GM18868 (cell line): ENCODE data around the gene TBX10.
A peak's percentile ranks its signal among the peaks of the same experiment; 100 is the strongest.

ENCODE experiments used
- ATAC-seq: cut with Tn5 transposase; IDR thresholded peaks from one replicate; pipeline ENCODE4 v1.9.1; 2021; ENCODE audit warnings: mild to moderate bottlenecking, moderate library complexity; ENCODE audit not compliant: unreplicated experiment

TBX10 gene

DNA sequence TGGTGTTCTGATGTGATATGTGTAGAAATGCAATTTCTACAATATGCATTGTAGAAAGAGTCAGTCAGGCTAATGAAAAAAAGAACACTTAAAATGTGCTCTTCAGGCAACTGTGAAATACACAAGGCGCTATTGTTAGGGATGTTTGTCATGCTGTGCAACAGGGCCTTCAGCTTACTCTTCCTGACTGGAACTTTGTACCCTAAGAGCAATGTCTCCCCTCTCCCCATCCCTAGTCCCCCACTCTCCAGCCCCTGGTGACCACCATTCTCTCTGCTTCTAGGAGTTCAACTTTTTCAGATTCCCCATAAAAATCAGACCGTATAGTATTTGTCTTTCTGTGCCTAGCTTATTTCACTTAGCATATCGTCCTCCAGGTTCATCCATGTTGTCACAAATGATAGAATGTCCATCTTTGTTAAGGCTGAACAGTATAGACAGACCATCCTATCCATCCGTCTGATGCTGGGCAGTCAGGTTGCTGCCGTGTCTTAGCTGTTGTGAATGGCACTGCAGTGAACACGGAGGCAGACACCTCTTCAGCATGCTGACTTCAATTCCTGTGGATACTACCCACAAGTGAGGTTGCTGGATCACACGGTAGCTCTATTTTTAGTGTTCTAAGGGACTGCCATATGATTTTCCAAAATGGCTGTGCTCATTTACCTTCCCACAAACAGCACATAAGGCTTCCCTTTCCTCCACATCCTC lies 22.2 kb downstream of the TBX10 start:
- ATAC-seq: no peak

DNA sequence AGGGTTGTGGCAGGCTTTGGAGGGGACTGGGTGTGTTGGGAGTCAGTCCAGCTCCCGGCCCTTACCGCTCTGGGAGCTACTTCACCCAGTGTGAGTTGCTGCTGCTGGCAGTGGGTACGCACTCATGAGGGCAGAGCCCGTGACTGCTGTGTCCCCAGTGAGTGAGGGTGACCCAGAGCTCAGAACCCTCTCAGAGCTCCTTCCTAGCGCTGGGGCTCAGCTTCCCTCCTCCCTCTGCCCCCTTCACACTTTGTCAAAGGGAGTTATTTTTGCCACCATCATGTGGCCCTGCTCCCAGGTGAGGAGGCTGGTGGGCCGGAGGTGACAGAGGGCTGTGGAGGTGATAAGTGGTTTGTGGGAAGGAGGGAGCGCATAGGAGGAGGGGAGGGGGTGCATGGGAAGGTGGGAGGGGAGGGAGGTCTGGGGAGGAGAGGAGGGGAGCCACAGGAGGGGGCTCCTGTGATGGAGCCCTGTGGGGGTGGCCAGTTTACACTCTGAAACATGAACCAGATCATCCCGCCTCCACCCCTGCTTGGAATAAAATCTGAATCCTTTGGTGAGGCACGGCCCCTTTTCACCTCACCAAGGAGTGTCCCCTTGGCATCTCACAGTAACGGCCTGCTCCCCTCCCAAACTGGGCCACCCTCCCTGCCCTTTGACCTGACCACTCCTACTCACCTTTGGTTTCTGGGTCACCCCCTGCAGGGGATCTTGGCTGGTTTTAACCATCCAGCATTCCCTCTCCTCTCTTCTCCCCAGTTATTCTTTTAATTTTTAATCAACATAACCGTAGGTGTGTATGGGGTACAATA lies 22.9 kb downstream of the TBX10 start:
- ATAC-seq: no peak

DNA sequence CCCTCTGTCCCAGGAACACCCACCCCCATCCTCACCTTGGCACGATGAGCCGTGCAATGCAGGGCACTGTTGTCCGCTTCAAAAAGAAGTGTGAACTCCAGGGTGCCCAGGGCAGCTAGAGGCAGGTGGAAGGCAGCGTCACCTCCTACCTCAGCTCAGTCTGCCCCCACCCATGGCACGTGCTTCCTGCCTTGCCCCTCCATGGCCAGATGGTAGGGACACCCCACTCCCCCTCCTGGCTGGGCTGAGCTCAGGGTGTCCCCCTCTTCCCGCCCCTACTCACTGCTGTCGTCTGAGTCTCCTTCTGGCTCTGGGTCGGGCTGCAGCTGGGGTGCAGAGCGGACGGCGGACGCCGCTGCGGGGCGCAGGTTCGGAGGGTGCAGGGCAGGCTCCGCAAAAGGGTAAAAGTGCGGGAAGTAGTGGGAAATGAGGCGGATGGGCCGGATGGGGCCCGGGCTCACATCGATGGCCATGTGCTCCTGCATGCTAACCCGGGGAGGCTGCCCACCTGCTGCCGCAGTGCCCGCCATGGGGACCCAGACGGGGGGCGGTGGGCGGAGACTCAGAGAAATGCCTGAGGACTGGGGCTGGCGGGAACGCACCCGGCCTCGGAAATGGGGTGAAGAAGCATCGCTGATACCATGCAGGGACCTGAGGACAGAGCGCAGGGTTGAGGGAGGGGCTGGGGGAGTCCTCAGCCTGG lies 23.7 kb downstream of the TBX10 start:
- no peak for ATAC-seq

DNA sequence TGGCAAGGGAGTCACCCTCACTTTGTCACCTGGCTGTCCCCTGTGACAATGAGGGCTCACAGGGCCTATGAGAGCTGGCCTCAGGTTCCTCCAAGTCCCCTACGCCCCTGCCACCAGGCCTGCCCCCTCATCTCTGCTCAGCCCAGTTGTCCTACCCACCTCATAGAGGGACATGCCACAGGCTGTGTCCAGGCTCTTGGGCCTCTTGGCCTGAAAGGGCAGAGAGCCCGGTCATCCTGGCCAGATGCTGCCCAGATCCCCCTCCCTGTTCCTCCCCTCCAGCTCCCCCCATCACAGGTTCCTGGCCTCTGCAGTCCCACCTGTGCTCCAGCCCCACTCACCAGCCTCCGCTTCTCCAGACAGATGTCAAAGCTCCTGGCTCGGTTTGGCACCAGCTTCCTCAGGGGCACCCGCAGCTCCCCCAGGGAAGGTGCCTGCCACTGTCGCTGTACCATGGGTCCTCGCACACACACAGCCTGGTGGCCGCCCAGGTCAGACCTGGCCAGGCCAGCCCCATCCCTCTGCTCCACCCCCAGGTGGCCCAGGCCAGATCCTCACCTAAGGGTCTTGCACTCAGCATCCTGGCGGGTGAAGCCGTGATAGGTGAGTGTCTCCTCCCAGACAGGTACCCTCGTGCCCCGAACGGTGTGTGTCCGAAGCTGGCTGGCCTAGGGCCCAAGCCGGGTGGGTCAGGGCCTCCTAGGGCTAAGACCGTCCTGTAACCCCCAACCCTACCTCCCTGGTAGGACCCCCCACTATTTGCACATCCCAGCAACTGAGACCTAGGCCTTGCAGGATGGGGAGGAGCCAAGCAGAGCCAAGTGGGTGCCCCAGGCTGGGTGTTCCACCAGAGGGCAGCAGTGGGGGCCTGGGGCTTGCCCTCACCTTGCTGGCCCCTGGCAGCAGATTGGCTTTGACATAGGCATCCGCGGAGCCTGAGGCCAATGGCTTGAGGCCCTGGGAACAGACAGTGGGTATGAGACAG lies 24.5 kb downstream of the TBX10 start:
- ATAC-seq: no peak

DNA sequence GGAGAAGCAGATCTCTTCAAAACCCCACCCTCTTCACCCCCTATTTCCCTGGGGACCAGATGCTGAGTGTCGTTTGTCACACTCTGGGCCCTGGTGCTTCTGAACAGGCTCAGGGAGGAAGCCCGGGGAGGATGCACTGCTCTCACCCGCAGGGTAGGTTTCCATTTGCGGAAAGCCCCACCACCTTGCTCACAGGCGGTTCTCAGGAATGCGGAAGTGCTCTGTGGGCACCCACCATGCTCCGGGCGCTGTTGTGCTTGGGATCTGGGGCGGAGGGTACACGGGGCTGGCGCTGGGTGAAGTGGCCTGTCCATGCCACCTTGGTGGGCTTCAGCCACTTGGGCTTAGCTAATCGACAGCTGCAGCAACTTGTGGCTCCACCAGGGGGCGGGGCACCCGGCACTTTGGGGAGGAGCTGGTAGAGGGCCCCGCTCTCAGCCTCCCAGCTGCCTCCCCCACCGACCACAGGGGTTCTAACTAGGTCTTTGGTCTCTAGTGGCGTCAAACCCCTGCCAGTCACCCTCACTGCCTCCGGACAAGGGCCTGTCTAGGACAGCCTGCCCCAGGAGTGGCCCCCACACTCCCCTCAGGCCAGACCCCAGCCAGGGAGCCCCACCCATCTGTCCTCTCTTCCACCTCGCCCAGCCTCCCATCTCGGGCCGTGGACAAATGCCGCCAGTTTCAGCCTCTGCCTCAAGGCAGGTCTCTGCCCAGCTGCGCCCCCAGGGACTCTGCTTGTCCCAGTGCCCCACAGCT lies 25.4 kb downstream of the TBX10 start:
- peak; percentile 82 for ATAC-seq

DNA sequence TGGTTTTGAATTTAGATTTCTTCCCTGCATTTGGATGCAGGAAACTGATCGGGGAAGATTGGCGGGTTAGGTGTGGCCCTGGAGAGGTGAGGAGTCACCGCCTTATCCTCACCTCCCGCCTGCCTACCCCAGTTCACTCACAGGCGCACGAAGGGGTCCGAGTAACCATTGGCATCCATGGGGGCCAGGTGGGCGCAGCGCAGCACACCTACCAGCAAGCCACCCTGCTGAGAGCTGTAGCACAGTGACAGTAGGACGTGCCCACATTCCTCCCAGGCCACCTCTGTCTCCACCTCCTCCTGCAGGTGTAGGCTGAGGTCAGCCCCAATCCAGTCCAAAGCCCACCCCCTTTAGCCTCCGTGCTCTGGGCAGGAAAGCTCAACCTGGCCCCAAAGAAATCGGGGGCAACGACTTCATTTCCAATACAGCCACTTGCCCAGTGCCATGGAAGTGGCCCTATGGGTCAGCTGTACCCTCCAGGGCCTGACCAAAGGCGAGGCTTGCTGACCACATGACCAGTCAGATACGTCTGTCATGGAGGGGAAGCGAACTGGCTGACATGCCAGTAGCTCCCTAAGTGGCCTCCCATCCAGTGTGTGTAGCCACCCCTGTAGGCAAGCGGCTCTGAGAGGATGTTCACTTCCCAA lies 26.1 kb downstream of the TBX10 start:
- no peak for ATAC-seq

DNA sequence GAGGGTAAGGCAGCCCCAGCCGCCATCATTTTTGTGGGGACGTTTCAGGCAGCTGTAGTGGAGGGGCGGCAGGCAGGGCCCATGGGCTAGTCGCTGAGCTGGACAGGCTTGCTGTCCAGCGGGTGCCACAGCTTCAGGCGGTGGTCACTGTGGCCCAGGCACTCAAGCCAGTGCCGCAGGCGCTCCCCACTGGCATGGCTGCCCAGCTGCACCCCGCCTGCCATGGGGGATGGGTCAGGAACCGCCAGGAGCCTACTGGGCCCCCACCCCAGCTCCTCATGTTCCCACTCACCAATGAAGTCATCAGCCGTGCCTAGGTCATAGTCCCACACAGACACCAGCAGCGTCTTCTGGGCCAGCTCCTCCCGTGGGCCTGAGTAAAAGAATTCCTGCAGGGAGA lies 26.8 kb downstream of the TBX10 start:
- no peak for ATAC-seq

DNA sequence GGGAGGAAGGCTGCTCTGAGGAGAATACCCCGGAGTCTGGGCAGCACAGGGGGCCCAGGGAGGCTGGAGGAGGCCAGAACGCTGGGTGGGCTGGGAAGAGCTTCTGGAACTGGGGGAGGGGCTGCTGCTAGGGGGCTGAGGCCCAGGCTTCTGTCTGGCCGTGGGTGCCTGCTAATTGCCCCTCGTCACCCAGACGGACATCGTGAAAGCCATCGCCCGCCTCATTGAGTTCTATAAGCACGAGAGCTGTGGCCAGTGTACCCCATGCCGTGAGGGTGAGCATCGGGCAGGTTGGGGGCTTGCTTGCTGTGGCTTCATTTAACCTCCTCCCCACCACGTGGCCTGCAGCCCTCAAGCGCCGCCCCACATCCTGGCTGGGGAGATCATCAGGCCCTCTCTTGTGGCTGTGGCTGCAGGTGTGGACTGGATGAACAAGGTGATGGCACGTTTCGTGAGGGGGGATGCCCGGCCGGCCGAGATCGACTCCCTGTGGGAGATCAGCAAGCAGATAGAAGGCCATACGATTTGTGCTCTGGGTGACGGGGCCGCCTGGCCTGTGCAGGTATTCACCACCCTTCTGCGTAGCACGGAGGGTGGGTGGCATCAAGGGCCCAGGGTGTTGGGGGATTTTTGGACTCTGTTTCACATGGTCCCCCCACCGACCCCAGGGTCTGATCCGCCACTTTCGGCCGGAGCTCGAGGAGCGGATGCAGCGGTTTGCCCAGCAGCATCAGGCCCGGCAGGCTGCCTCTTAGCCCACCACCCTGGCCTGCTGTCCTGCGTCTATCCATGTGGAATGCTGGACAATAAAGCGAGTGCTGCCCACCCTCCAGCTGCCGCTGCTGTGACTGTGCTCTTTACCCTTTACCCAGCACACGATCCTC lies 27.6 kb downstream of the TBX10 start:
- ATAC-seq: no peak

DNA sequence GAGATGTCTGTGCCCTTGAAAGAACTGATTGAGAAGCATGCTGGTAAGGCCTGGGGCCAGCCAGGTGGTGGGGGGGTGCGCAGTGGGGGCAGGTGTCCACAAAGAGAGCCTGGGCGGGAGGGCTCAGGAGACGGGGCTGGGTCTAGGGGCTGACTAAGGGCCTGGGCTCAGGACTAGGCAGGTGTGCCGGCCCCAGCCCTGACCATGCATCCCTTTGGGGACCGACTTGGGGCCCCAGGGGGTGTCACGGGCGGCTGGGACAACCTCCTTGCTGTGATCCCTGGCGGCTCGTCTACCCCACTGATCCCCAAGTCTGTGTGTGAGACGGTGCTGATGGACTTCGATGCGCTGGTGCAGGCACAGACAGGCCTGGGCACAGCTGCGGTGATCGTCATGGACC lies 28.4 kb downstream of the TBX10 start:
- ATAC-seq: no peak

DNA sequence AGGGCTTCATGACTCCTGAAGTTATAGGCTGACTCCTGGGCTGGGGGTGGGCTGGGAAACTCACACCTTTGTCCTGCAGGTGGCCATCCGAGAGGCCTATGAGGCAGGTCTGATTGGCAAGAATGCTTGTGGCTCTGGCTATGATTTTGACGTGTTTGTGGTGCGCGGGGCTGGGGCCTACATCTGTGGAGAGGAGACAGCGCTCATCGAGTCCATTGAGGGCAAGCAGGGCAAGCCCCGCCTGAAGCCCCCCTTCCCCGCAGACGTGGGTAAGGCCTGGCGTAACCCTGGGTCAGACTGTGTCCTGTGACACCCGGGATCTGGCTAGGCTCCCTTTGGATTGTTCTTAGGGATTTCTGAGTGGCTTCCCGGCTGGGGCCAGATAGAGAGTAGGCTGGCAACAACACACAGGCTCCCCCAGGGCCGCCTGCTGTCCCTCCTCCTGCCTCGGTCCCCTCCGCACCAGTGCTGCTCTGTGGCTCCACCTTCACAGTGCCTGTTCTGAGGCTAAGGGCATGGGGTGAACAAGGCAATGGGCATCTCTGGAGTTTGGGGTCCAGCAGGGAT lies 29.2 kb downstream of the TBX10 start:
- no peak for ATAC-seq

DNA sequence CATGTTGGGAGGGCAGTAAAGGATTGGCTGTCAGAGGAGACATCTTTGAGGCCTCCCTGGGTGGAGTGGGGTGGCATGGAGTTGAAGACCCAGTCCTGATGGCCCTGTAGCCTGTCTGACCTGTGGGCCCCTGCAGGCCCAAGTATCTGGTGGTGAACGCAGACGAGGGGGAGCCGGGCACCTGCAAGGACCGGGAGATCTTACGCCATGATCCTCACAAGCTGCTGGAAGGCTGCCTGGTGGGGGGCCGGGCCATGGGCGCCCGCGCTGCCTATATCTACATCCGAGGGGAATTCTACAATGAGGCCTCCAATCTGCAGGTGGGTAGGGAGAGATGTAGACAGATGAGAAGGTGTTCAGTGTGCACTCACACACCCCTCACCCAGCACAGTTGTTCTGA lies 30.2 kb downstream of the TBX10 start:
- ATAC-seq: no peak

DNA sequence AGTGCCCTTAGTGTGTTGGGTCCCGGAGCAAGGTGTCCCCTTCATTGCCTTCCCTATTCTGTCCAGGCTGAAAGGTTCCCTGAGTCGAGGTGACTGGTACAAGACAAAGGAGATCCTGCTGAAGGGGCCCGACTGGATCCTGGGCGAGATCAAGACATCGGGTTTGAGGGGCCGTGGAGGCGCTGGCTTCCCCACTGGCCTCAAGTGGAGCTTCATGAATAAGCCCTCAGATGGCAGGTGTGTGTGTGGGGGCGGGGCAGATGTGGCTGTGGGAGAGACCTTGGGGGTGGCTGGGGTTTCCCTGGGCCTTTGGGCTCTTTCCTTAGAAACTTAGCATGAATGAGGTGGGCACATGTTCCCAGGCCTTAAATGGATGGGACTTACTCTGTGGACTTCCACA lies 31.1 kb downstream of the TBX10 start:
- no peak for ATAC-seq

DNA sequence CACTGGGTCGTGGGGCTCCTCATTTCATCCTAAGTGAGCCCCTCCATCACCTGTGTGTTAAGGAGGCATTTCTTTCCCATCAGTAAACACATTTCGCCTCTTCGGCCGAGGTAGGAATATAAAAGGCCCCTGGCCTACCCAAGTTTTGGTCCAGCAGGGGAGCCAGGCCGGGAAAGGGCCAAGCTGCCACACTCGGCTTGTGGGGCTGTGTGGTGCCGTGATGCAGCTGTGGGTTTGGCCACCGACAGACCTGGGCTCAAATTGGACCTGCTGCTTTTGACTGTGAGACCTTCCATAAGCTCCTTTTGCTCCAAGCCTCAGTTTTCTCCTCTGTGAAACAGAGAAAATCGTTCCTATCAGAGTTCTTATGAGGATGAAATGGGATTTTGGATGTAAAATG lies 32.1 kb downstream of the TBX10 start:
- ATAC-seq: no peak

DNA sequence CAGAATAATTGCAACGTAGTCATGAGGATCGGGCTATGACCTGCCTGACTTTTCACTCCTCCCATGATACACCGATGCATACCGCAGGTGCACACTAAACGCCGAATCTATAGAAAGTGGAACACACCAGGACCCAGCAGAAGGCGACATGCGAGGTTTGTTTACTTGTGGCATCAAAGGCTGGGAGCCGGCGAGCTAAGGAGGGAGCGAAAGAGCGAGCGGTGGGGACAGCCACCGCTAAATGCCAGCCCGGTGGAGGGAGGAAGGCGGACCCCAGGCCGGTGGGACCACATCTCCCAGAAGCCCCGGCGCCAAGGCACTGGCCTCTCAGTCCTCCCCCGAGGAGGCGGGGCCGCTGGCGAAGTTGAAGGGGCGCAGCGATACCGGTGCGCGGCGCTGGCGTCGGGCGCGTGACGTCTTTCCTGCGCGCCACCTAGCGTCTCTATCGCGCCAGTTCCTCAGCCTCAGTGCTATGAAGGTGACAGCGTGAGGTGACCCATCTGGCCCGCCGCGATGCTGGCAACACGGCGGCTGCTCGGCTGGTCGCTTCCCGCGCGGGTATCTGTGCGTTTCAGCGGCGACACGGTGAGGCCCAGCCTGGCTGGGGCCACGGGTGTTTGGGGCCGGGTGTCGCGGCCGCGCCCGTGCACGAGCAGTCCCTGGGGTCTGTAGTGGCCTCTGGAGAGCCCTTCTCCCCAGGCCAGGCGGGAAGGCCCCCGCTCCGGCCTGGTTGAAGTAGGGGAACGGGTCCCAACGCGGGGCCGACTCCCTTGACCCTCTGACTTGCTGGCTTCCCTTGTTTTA lies 32.9 kb downstream of the TBX10 start, which contains the start of gene NDUFV1:
Gene NDUFV1, plus strand, starts transcription at position 445 of the 804 bp plus-strand sequence. Its CDS starts 69 bp downstream, at position 514.
- peak; percentile 95 for ATAC-seq

DNA sequence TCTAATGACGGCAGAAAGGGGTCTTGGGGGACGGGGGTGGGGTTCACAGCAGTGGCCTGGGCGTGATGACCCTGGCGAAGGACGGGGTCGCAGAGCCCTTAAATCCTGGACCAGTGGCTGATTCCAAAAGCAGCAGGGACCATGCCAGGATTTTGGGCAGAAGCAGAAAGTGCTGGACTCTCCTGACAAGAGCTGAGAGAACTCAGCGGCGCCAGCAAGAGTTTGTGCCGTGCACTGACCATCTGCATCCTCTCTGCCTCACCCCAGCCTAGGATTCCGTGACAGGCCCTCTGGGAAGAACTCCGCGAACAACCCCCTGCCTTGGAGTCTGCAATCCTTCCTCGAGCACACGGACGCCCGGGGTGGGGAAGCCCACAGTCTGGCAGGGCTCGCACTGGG lies 33.5 kb downstream of the TBX10 start:
- no peak for ATAC-seq

DNA sequence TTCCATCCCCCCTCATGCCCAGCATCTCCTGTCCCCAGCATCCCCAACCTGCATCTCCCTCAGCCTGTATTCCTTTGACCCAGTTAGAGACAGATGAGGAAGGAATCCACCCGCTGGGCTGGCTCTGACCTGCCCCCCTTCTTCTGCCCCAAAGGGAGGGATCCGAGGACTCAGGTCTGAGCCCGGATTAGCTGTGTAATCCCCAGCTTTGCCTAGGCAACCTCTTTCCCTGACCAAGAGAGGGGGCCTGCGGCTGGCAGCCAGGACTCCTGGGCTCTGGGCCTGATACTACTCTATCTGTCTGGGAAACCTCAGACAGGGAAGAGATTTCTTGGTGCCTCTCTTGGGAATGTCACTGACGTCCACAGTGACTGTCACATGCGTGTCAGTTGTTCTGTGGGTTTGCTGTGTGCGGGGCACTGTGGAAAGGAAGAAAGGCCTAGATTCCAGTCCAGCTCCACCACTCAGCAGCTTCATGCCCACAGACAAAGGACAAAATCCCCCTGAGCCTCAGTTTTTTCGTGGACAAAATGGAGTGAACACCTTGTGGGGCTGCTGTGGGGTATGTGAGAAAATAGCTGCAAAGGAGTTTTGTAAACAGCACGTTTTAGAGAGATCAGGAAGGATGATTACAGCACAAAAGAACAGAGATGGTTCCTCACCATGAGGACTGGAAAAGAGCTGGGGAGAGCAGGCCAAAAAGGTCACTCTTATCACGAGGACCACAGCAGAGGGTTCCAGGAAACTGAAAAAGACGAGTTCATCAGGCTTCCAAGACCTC lies 34.1 kb downstream of the TBX10 start:
- ATAC-seq: no peak
